T-helper 1 cell treated with Interleukin-12 subunit alpha and Interleukin-12 subunit beta and Interleukin-4 antibody, amounts not matched to agents 30 ng/mL and 1 ng/mL, for 36 hours (primary cell): ENCODE results near the gene CBX3. TPM values are rescaled to one million over a fixed set of nuclear protein-coding genes. Genes with fewer than 3 reads are reported as not detected.
"Not testable (repeated sequence)": the region's sequence is repeated elsewhere in the genome, so short reads cannot be mapped to it uniquely, and the experiment has no call there.

Experiments used
- intact Hi-C: fragments of 100-400 bp; cut with micrococcal nuclease; formaldehyde crosslinking; loops from one replicate; pipeline ENCODE4 v1.15.1; 2024
- total RNA-seq: library from RNA; stranded (reverse); gene quantifications from 2 replicates; pipeline ENCODE4 v1.2.3, GENCODE V29; 2022

CBX3 gene
- total RNA-seq, 1 donor from 2014 or later = 199 TPM

GRCh38 chr7:26199301-26200037 lies 2.1 kb upstream of the CBX3 start:
- intact Hi-C loops = loop anchor here (1.0 to 5.0 kb wide), 11 partner anchors 43 to 1219 kb away; partner anchors contain the start of genes HOXA4, NFE2L3, OSBPL3 and SKAP2

- intact Hi-C loops = loop anchor here (1.0 to 5.0 kb wide), 9 partner anchors 44 to 1220 kb away; partner anchors contain the start of genes HOXA4, OSBPL3 and SKAP2
Observed at GRCh38 chr7:26200038-26200443, 1.5 kb upstream of the CBX3 start.

GRCh38 chr7:26200444-26201246 lies 900 bp upstream of the CBX3 start, which contains the start of gene HNRNPA2B1:
TSS of gene HNRNPA2B1 (minus strand) at chr7:26200746. CDS start at chr7:26200577, 169 bp downstream.
- intact Hi-C loops = loop anchor here (1.0 to 5.0 kb wide), 12 partner anchors 44 to 1540 kb away; partner anchors contain the start of genes HOXA4, OSBPL3, SKAP2 and TAX1BP1

- intact Hi-C loops = loop anchor here (1.0 to 5.0 kb wide), 3 partner anchors 163 to 930 kb away; partner anchors contain the start of genes HOXA4 and SKAP2
Observed at GRCh38 chr7:26202019-26202990, 760 bp downstream of the CBX3 start.

- intact Hi-C loops = loop anchor here (1.0 to 5.0 kb wide), 3 partner anchors 8 to 929 kb away; partner anchors contain the start of genes HOXA4 and SKAP2
Observed at GRCh38 chr7:26203016-26203415, 1.5 kb downstream of the CBX3 start.

GRCh38 chr7:26208040-26208439 lies 6.5 kb downstream of the CBX3 start:
- intact Hi-C loops = no loop called here

GRCh38 chr7:26212921-26213718 lies 11.6 kb downstream of the CBX3 start:
- intact Hi-C loops = no loop called here

- intact Hi-C loops = no loop called here
Observed at GRCh38 chr7:26213807-26214515, 12.4 kb downstream of the CBX3 start.

- intact Hi-C loops = no loop called here
Observed at GRCh38 chr7:26216049-26216448, 14.5 kb downstream of the CBX3 start.

- intact Hi-C loops = no loop called here
Observed at GRCh38 chr7:26224359-26224758, 22.8 kb downstream of the CBX3 start.

- intact Hi-C loops = no loop called here
Observed at GRCh38 chr7:26227987-26228386, 26.4 kb downstream of the CBX3 start.

- intact Hi-C loops = no loop called here
Observed at GRCh38 chr7:26233902-26234511, 32.5 kb downstream of the CBX3 start.

GRCh38 chr7:26237035-26237807 lies 35.7 kb downstream of the CBX3 start:
- intact Hi-C loops = no loop called here

GRCh38 chr7:26238032-26238431 lies 36.5 kb downstream of the CBX3 start:
- intact Hi-C loops = no loop called here

- intact Hi-C loops = no loop called here
Observed at GRCh38 chr7:26245150-26245549, 43.6 kb downstream of the CBX3 start.

- intact Hi-C loops = no loop called here
Observed at GRCh38 chr7:26250239-26250638, 48.7 kb downstream of the CBX3 start.

GRCh38 chr7:26261866-26262265 lies 60.3 kb downstream of the CBX3 start:
- intact Hi-C loops = not testable (repeated sequence)
